Measurements from ENCODE around the gene ZNF524.
"Not testable (repeated sequence)": the region's sequence is repeated elsewhere in the genome, so short reads cannot be mapped to it uniquely, and the experiment has no call there.

Gene ZNF524

DNA sequence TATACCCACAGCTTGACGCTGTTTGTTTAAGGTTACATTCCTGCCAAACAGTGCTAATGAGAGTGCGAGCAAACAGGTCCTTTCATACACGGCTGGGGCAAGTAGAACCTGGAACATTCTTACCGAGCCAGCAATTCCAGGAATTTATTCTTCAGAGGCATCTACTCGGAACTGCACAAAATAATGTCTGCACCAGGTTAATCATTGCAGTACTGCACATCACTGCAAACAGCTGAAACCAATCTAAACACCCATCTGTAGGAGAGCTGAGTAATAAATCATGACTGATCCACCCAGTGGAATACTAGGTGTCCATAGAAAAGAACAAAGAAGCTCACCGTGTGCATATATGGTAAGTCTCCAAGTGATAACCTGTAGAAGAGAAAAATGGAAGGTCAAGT is 18.3 kb upstream of the ZNF524 start:
- no peak for DNase-seq

DNA sequence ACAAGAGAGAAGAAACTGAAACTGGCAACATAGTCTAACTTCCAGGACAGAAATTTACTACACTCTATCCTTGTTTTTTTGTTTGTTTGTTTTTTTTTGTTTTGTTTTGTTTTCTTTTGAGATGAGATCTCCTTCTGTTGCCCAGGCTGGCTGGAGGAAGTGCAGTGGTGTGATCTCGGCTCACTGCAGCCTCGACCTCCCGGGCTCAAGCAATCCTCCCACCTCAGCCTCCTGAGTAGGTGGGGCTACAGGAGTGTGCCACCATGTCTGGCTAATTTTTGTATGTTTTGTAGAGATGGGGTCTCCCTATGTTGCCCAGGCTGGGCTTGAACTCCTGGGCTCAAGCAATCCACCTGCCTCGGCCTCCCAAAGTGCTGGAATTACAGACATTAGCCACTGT is 17.8 kb upstream of the ZNF524 start:
- not testable (repeated sequence) for DNase-seq

DNA sequence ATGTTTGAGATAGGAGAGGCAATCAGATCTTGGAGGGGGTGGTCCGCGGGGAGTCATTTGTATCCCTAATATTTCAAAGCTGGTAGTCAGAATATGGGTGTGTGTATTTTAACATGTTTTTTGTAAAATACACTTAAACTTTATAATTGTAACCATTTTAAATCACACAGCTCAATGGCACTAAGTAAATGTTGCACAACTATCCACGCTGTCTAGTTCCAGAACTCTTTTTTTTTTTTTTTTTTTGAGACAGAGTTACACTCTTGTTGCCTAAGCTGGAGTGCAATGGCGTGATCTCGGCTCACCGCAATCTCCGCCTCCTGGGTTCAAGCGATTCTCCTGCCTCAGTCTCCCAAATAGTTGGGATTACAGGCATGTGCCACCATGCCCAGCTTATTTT is 16.2 kb upstream of the ZNF524 start:
- DNase-seq: not testable (repeated sequence)

DNA sequence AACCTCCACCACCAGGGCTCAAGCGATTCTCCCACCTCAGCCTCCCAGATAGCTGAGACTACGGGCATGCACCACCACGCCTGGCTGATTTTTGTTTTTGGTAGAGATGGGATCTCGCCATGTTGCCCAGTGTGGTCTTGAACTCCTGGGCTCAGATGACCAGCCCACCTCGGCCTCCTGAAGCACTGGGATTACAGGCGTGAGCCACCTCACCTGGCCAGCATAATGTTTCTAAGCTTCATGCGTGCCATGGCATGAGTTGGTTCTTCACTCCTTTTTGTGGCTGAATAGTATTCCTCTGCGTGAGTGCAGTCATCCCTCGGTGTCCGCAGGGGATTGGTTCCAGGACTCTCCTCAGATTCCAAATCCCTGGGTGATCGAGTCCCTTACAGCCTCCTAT is 15.2 kb upstream of the ZNF524 start:
- no peak for DNase-seq

GRCh38 chr19:55585658-55586339 is 14.3 kb upstream of the ZNF524 start:
- peak; percentile 43 for DNase-seq

- DNase-seq: peak; percentile 95
Measured at GRCh38 chr19:55586976-55587668, 13.0 kb upstream of the ZNF524 start.

- DNase-seq: no peak
Measured at GRCh38 chr19:55588738-55589137, 11.3 kb upstream of the ZNF524 start.

- DNase-seq: no peak
Measured at GRCh38 chr19:55590109-55590508, 10.0 kb upstream of the ZNF524 start.

GRCh38 chr19:55590617-55591016 is 9.5 kb upstream of the ZNF524 start:
- peak; percentile 6 for DNase-seq

GRCh38 chr19:55591555-55591954 is 8.5 kb upstream of the ZNF524 start:
- DNase-seq: no peak

DNA sequence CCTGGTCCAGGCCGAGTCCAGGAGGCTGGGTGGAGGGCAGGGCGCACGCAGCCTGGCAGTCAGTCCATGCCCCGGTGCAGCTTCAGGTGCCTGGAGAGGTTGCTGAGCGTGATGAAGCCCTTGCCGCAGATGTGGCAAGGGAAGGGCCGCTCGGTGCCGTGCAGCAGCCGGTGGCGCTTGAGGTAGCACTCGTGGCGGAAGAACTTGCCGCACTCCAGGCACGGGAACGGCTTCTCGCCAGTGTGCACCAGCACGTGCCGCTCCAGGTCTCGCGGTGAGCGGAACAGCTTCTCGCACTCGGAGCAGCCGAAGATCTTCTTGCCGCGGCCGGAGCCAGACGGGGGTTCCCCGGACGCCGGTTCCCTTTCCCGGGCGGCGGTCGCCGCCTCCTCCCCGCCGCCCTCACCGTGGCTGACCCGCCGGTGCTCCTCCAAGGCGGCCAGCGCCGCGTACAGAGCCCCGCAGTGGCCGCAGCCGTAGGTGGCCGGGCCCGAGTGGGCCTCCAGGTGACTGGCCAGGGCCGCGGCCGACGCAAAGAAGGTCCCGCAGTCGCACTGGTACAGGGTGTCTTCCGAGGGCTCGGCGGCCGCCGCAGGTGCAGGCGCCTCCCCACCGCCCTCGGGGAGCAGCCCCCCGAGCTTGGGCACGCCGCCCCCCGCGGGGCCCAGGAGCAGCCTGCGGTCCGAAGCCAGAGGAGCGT is 7.5 kb upstream of the ZNF524 start:
- DNase-seq: no peak

DNA sequence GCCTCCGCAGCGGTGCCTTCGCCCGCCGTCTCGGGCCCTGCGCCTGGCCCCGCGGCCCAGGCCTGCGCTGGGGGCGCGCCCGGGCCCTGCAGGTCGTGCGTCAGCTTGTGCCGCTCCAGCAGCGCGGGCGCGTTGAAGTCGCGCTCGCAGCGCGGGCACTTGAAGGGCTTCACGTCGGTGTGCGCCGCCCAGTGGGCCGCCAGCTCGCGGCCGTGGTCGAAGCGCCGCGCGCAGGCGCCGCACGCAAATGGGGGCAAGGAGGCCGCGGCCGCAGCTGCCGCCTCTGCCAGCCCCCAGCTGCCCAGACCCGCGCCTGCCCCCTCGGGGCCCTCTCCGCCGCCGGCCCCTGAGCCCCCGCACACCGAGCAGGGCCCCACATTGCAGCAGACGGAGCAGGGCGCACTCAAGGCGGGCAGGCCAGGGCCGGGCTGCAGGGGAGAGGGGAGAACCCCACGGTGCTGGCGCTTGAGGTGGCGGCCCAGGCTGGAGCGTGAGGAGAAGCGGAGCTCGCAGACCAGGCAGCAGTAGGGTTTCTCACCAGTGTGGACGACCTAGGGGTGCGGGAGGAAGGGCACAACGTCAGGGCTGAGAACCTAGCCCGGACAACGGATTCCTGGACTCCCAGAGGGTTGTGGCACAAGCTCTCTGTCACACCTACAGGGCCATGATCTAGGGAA is 6.9 kb upstream of the ZNF524 start:
- DNase-seq: no peak

DNA sequence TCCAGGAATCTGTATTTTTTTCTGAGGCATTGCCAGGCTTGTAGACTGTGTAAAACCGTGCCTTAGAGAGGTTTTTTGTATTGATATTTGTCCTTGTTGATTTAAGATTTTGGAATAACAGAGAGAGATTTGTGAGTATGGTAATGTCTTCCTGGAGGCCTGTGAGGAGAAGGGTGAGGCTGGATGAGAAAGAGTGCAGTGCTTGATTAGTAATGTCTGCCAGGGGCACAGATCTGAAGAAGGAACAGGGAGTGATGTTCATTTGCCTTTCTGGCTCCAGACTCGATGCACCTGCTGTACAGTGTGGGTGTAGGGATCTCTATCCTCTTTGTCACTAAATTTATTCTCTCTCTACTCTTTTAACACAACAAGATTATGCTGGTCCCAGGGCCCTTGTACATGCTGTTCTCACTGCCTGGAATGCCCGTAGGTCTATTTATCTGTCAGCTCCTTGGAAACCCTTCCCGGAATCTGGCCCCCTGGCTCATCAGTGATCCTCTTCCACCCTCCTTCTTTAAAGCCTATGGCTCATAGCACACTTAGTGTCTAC is 5.0 kb upstream of the ZNF524 start:
- no peak for DNase-seq

DNA sequence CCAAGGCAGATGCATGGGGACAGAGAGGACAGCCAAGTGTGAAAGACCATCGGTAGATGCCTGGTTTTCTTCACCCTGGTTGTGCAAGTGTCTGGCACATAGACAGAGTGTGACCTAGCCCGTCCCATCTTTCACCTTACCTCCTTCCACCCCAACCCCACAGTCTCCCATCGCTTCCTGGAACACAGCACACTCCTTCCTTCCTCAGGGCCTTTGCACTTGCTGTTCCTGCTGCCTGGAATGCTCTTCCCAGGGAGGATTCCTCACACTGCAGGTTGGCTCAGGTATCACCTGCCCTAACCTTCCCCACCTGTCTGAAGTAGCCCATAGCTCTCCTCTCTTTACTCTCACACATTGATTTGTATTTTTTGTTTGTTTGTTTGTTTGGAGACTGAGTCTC is 3.8 kb upstream of the ZNF524 start:
- no peak for DNase-seq

- DNase-seq: no peak
Measured at GRCh38 chr19:55597501-55597921, 2.6 kb upstream of the ZNF524 start.

DNA sequence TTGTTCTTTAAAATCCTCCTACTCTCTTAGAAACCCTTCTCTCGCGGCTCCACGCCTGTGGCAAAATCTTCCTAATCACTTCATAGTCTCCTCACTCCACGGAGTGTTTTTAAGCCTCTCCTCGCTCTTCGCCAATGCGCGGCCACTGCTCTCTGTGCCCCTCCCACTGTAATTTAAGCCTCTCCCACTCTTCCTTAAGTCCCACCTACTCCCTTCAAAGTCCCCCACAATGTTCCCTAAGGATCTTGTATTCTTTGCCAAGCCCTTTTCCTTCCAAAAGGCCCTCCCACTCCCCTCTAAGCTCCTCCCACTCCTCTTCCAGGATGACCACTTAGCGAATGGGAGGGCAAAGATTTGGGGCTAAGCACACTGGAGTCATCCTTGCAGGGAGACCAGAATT is 2.1 kb upstream of the ZNF524 start:
- no peak for DNase-seq

GRCh38 chr19:55598719-55599467 is 1.2 kb upstream of the ZNF524 start:
- DNase-seq: peak; percentile 88

- peak; percentile 97 for DNase-seq
Measured at GRCh38 chr19:55599468-55599841, 633 bp upstream of the ZNF524 start, which contains the start of gene FIZ1. FIZ1 (minus strand) TSS chr19:55599517; CDS start chr19:55597865, 1,652 bp downstream.

DNA sequence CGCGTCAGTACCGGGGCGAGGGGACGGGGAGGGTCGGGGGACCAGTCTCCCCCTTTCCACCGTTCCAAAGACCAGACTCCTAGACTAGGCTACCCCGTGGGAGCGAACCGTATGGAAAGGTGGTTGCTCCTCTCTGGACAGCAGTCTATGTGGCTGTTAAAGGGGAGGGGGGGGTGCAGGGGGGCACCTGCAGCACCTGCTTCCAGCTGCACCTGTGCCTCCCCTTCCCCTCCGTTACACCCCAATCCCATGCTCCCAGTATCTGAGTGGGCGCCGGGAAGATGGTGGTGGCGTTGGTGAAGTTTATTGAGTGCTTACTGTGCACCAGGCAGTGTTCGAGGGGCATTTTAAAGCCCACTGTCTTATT is 557 bp downstream of the ZNF524 start:
- DNase-seq: no peak

DNA sequence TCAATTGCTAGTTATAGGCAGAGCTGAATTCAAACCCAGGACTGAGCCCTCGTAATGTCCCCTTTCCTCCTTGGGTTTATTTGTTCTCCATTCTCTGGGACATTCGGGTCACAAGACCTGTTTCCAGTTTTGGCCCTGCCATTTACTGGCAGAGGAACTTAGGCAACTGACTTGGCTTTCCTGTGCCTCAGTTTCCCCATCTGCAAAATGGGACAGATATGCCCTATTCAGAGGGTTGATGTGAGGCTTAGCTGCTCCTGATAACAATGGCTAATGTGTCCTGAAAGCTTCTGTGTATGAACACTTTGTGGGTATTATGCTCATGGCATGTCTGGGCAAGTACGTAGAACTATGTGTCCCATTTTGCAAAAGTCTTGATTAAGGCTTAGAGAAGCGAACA is 996 bp downstream of the ZNF524 start:
- no peak for DNase-seq

DNA sequence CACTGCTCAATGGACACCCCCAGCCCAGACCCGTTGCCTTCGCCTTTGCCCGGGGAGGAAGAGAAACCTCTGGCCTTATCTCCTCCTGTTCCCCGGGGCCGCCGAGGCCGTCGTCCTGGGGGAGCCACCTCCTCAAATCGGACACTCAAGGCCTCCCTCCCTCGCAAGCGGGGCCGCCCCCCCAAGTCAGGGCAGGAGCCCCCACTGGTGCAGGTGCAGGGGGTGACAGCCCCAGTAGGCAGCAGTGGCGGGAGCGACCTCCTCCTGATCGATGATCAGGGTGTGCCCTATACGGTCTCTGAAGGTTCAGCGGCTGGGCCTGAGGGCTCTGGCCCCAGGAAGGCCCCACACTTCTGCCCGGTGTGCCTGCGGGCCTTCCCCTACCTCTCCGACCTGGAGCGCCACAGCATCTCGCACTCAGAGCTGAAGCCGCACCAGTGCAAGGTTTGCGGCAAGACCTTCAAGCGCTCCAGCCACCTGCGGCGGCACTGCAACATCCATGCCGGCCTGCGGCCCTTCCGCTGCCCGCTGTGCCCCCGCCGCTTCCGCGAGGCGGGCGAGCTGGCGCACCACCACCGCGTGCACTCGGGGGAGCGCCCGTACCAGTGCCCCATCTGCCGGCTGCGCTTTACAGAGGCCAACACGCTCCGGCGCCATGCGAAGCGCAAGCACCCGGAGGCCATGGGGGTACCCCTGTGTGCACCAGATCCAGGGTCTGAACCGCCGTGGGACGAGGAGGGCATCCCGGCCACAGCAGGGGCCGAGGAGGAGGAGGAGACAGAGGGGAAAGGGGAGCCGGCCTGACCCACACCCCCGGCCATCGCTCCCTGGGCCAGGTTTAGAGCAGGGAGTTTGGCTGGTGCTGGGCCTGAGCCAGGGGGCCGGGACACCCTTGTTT is 2.3 kb downstream of the ZNF524 start:
- DNase-seq: no peak

Measured in COR-L47 (cell line).